NCI-H1105 (cell line): ENCODE results near the gene BRD4.

Experiments
- DNase-seq: peaks from one replicate; lab custom pipeline; 2025; lab: John Stamatoyannopoulos, UW

BRD4 gene

DNA sequence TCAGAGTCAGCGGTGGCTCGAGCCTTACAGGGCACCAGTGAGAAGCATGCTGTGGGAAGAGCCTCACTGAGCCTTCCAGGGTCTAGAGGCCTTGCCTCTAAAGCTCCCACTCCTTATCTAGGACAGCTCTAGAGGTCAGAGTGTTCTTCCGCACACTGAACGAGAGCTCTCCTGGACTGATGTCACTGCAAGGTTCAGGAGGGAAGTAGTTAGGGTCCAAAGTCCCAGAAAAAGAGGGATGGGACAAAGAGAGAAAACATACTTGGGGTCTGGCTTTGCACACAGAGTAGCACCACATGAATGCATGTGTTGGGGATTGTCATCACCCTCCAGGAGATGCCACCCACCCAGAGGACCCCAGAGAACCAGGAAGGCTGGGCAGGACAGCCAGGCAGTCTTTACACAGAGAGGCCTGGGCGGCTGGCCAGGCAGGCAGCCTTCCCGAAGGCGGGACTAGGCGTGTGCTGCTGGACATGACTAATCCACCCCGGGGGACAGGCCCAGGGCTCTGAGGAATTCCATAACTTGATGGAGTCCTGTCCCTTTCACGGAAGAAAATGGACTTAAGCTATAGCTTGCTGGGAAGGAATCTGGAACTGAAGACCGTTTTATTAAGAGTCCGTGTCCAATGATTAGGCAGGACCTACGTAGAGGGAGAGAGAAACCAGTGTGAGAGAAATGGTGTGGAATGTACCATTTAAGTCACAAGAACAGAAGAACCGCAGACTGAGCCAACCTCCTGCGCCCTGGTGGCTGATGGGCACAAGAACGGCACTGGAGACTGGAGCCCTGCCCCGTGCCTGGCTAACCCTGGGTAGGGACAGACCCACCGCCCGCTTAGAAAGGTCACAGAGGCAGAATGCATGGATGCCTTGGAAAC is 83.5 kb downstream of the BRD4 start:
- no peak for DNase-seq

DNA sequence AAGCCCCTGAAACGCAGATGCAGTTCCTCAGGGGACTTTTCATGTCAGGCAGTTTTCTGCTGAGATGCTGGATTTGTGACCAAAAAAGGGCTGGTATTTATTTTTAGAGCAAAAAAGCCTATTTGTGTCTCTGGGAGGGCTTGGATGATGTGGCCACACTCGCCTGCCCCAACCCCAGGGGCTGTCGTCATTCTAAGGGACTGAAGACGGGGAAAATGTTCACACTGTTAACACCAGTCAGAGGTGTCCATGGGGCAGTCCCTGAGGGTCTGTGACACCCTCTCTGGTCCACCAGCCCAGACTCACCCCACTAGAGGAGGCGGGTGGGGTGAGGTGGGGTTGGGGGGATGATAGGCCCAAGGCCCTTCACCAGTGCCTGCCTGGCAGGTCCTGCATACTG is 84.2 kb downstream of the BRD4 start:
- no peak for DNase-seq

- DNase-seq: no peak
These were observed 85.0 kb downstream of the BRD4 start for GRCh38 chr19:15247107-15248014.

- no peak for DNase-seq
These were observed 86.2 kb downstream of the BRD4 start for GRCh38 chr19:15246198-15246481.

- DNase-seq: no peak
These were observed 86.8 kb downstream of the BRD4 start for GRCh38 chr19:15245370-15246197.

GRCh38 chr19:15244808-15245207 is 87.5 kb downstream of the BRD4 start:
- no peak for DNase-seq

DNA sequence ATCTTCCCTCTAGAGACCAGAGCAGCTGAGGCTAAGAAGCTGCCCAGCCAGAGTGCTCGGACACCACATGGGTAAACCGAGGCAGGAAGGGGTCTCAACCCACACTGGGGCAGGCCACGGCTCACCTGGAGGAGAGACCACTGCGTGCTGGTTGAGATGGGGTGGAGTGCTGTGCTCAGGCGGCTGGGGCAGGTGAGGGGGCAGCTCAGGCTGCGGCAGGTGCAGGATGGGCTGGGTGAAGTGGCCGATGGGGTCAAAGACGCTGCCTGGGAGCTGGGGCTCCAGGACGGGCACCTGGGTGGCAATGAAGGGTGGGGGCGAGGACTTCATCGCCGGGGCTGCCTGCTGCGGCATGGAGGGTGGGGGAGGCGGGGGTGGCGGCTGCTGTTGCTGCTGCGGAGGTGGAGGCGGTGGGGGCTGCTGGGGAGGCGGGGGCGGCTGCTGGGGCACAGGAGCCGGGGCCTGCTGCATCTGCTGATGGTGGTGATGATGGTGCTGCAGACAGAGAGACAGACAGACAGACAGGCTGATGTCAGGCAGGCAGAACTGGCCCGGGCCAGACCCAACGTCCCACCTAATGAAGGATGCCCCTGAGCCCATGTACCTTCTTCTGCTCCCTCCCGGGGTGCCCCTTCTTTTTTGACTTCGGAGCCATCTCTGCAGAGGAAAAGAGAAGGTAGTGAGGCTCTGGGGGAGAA is 88.1 kb downstream of the BRD4 start:
- no peak for DNase-seq

- no peak for DNase-seq
These were observed 88.9 kb downstream of the BRD4 start for GRCh38 chr19:15243236-15243957.

DNA sequence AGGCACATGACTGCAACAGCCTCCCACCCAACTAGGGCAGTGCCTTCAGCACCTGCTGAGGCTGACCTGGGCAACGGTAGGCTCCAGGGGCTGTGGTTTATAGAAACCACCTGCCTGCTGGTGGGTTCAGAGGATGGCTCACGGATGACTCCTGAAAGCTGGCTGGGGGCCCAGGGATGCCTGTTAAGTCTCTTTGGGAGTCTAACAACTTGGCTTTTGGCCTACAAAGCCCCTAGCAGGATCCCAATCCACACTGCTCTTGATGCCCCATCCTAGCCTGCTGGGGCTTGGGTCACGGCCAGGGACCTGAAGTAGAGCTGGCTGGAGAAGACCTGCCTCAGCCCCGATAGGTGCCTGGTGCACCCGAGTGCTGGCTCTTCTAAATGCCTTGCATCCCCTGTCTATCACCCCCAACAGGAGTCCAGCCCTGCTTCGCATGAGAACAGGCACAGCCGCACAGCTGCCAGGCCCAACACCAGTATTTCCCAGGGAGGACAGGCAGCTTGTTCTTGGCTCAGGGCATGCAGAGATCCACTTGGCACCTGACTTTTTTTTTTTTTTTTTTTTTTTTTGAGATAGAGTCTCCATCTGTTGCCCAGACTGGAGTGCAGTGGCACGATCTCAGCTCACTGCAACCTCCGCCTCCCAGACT is 91.0 kb downstream of the BRD4 start:
- peak; percentile 8 for DNase-seq

DNA sequence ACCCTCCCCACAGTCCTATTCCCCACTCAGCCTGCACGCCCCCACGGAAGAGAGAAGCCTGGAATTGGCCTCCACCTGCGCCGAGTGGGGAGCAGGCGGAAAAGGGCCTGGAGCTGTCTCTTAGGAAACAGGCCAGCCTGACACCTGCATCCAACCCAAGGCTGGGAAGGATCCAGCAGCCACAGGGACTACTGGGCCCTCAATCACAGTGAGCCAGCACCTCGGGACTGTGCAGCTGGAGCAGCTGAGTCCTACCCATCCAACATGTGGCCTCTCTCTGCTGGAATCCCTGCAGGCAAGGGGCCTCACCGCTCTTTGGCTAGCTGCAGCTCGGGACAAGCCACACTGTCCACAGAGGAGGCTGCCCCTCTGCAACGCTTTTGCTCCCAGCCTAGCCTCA is 91.8 kb downstream of the BRD4 start:
- DNase-seq: no peak

GRCh38 chr19:15239337-15239949 is 92.9 kb downstream of the BRD4 start:
- no peak for DNase-seq

DNA sequence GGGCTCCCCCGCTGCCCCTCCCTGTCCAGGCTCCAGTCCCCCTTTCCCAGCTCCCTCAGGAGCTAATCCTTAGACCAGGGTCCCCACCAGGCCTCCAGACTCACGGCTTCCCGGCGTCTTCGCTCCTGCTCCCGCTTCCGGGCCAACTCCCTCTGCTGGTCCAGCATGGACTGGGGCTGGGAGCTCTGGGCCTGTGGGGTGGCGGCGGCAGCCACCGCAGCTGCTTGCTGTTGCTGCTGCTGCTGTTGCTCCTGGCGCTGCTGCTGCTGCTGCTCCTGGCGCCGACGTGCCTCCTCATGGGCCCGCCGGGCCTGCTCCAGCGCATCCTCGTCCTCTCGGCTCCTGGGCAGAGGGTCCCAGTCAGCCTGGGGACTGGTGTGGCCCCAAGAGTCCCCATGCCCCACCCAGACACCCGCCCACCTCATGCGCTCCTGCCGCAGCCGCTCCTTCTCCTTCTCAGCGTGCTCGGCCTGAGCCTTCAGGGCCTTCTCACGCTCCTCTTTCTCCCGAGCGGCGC is 93.6 kb downstream of the BRD4 start:
- DNase-seq: no peak

- no peak for DNase-seq
These were observed 94.3 kb downstream of the BRD4 start for GRCh38 chr19:15237759-15238638.

- no peak for DNase-seq
These were observed 95.5 kb downstream of the BRD4 start for GRCh38 chr19:15236886-15237285.

GRCh38 chr19:15235781-15236180 is 96.6 kb downstream of the BRD4 start:
- no peak for DNase-seq

GRCh38 chr19:15234431-15235130 is 97.8 kb downstream of the BRD4 start:
- no peak for DNase-seq

DNA sequence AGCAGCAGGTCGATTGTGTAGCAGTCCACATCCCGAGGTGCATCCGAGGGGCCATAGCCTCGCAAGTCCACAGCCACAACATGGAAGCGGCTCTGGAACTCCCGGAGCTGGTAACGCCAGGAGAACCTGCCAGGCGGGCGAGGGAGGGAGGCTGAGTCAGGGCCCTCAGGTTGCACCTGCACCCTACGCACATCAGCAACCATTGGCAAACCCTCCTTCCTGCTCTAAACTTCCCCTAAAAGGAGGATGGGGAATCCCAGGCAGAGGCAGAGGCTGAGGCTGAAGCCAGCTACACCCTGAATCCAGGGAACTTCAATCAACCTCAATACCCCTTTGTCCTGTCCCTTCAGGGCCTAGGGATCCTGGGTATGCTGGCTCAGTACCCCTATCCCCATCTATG is 101.1 kb downstream of the BRD4 start:
- no peak for DNase-seq

DNA sequence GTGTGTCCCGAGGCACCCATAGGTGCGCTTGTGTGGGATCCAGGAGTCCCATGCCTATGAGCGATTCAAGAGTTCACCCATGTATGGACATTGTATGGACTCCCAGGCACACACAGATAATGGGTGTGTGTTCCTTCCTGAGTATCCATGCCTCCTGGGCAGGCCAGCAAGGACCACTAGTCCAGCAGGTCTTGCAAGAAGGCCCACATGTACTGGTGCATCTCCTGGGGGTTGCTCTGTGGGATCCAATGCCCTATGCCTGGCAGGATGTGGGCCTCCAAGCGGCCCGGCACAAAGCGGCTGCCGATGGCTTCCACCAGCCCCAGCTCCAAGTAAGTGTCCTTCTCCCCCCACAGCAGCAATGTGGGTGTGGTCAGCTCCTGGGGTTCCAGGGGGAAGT is 105.1 kb downstream of the BRD4 start:
- DNase-seq: no peak
